ENCODE results near the gene VKORC1.

- no peak for TF ChIP-seq CTCF (IDR thresholded peaks at IDR 0.05)
- TF ChIP-seq POLR2AphosphoS5 (IDR thresholded peaks at IDR 0.05; ENCODE audit: insufficient read depth in 1 of 2, low read depth in 1 of 2), result no peak
- no peak for TF ChIP-seq POLR2A (IDR thresholded peaks at IDR 0.05)
Measured at GRCh38 chr16:31133046-31133501, 38.5 kb upstream of the VKORC1 start.
